CD4-positive, alpha-beta memory T cell (primary cell): ENCODE results near the gene PEX12. TPM values are rescaled to one million over a fixed set of nuclear protein-coding genes. Genes with fewer than 3 reads are reported as not detected.
A peak's percentile ranks its signal among the peaks of the same experiment; 100 is the strongest.

Source experiments
- CTCF ChIA-PET: fragments of 350-600 bp; sonication (Branson Sonifier 250); formaldehyde crosslinking; loops from one replicate; lab custom pipeline; 2021; ENCODE audit warnings: inconsistent platforms; ENCODE audit not compliant: partially characterized antibody; lab: Charles Lee
- POLR2A ChIA-PET: fragments of 350-600 bp; sonication (Branson Sonifier 250); formaldehyde crosslinking; loops from one replicate; lab custom pipeline; 2021; ENCODE audit not compliant: partially characterized antibody; lab: Charles Lee
- DNase-seq, 5 donors: peaks; one replicate each; pipeline versions ENCODE4 v3.0.0 to v3.0.0-alpha.2; 2020 to 2022; ENCODE audit warnings: mixed read lengths in 1 of 5
- H3K27ac ChIP-seq: one replicate; pipeline ENCODE4 v1.7.0; 2013; ENCODE audit warnings: low read depth, low read length
- H3K27me3 ChIP-seq: 2 replicates; pipeline ENCODE4 v1.7.0; 2013; ENCODE audit warnings: mild to moderate bottlenecking, low read length, moderate library complexity; ENCODE audit not compliant: insufficient read depth
- H3K36me3 ChIP-seq: 2 replicates; pipeline ENCODE4 v1.7.0; 2013; ENCODE audit warnings: mild to moderate bottlenecking, low read length, moderate library complexity; ENCODE audit not compliant: insufficient read depth
- H3K4me1 ChIP-seq: 2 replicates; pipeline ENCODE4 v1.7.0; 2013; ENCODE audit warnings: mild to moderate bottlenecking, low read length, moderate library complexity; ENCODE audit not compliant: insufficient read depth
- H3K4me3 ChIP-seq, 2 donors: one replicate each; pipeline ENCODE4 v1.7.0; 2013; ENCODE audit warnings: low read length in 2 of 2, mild to moderate bottlenecking in 1 of 2
- H3K9me3 ChIP-seq, 2 donors: one replicate each; pipeline ENCODE4 v1.7.0; 2013; ENCODE audit warnings: low read length in 2 of 2, control low read depth in 1 of 2; ENCODE audit not compliant: control insufficient read depth in 1 of 2
- H3K27ac Mint-ChIP-seq, 7 donors: one replicate each; pipeline ENCODE4 v1.8.0; 2020 to 2021; ENCODE audit warnings: mixed read lengths in 7 of 7, mild to moderate bottlenecking in 6 of 7, inconsistent platforms in 3 of 7, moderate library complexity in 3 of 7
- H3K27me3 Mint-ChIP-seq, 2 donors: one replicate each; pipeline ENCODE4 v1.8.0; 2020 to 2021; ENCODE audit warnings: mixed read lengths in 2 of 2
- H3K36me3 Mint-ChIP-seq, 2 donors: one replicate each; pipeline ENCODE4 v1.8.0; 2020 to 2021; ENCODE audit warnings: mixed read lengths in 2 of 2, inconsistent platforms in 1 of 2, mild to moderate bottlenecking in 1 of 2
- H3K4me1 Mint-ChIP-seq, 4 donors: one replicate each; pipeline ENCODE4 v1.8.0; 2020 to 2021; ENCODE audit warnings: mixed read lengths in 4 of 4, mild to moderate bottlenecking in 1 of 4
- H3K4me3 Mint-ChIP-seq, 8 donors: one replicate each; pipeline ENCODE4 v1.8.0; 2020 to 2021; ENCODE audit warnings: mixed read lengths in 8 of 8, mild to moderate bottlenecking in 7 of 8, moderate library complexity in 6 of 8, inconsistent platforms in 3 of 8
- H3K9me3 Mint-ChIP-seq, 8 donors: one replicate each; pipeline ENCODE4 v1.8.0; 2020 to 2021; ENCODE audit warnings: mixed read lengths in 8 of 8, mild to moderate bottlenecking in 5 of 8, inconsistent platforms in 3 of 8, moderate library complexity in 1 of 8
- intact Hi-C: fragments of 100-400 bp; cut with micrococcal nuclease; formaldehyde crosslinking; loops from one replicate; pipeline ENCODE4 v1.15.1; 2023
- polyA plus RNA-seq, 2 donors: library from polyadenylated mRNA; unstranded; fragments of 300-500 nt; fragmentation: Illumina TruSeq; gene quantifications; one replicate each; pipeline ENCODE4 v1.2.3, GENCODE V29; 2021
- total RNA-seq, 2 experiments: library from RNA; stranded (reverse); gene quantifications; one replicate each; pipeline ENCODE4 v1.2.3, GENCODE V29; 2021

Gene PEX12
- total and polyA plus RNA-seq, 4 experiments from 2014 or later = 1.3 to 8.5 (median 5.5) TPM

DNA sequence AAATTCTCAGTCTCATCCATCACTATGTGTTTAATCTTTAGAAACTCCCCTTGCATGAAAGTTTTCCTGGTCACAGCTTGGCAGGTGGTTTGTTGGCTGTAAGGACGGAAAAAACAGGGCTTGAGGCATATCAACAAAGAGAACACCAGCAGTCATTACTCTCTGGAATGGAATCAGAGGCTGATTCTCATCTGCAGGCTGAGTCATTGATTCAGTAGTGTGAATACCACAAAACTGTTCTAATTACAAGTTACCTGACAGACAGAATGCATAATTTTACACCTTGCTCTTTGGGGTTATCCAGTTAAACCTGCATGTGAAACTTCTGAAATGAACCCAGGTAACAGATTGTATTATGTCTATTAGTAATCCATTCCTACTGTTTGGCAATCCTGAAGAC, 29.4 kb downstream of the PEX12 start:
- peaks cover 3 to 4% of the 10 kb centered on the region in 2 donors for H3K36me3 Mint-ChIP-seq
- H3K27ac Mint-ChIP-seq = no peak overlapping the region
- intact Hi-C loops = no loop called here

DNA sequence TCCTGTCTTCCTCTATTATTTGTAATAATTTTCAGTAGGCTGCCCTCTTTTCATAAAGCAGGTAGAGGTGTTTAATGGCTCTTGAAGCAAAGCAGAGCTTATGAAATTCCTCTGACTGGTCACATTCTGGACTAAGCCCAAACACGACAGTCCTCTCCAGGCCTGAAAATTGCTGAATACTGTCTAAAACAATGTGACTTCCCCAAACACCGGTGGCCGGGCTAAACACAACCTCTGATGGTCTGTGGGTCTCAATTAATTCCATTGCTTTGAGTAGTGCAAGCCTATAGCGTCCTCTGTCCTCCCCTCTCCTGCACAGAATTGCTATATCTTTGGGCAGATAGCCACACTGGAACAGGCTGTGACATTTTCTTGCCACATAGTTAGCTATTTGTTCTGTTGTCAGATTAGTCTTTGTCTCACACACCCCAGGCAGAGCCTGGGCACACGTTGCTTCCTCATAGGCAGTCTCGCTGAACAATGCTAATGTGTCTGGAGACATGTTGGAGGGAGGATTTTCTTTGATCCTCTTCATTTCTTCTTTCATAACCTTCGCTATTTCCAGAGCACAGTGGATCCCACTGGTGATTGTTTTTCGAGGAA, 30.1 kb downstream of the PEX12 start:
- peaks cover 3 to 4% of the 10 kb centered on the region in 2 donors for H3K36me3 Mint-ChIP-seq
- H3K4me3 Mint-ChIP-seq = no peak overlapping the region
- peaks cover 0 to 4% (median 3%) of the 10 kb centered on the region in 4 donors for H3K4me1 Mint-ChIP-seq
- intact Hi-C loops = no loop called here
- H3K9me3 Mint-ChIP-seq = no peaks in the 10 kb centered on the region
- Histone ChIP-seq H3K4me1 (no peaks in the 10 kb centered on the region), H3K36me3 (no peaks in the 10 kb centered on the region), H3K27ac (no peak overlapping the region), H3K4me3 (no peak overlapping the region), H3K9me3 (no peaks in the 10 kb centered on the region), H3K27me3 (no peaks in the 10 kb centered on the region)
- no peaks in the 10 kb centered on the region for H3K27me3 Mint-ChIP-seq
- no peak overlapping the region for H3K27ac Mint-ChIP-seq
- ChIA-PET CTCF (interaction anchor here (0.8 to 0.9 kb wide), 2 partner anchors 9 to 29 kb away, joined by 3 read pairs; no protein-coding TSS in a partner anchor), POLR2A (no interaction called here)
- no peak for DNase-seq

More for the DNA sequence above, 29.4 kb downstream of the PEX12 start:
- no peak overlapping the region for H3K4me3 Mint-ChIP-seq
- H3K4me1 Mint-ChIP-seq = peaks cover 0 to 2% (median 0%) of the 10 kb centered on the region in 4 donors
- Histone ChIP-seq H3K4me1 (no peaks in the 10 kb centered on the region), H3K4me3 (no peak overlapping the region), H3K36me3 (no peaks in the 10 kb centered on the region), H3K27ac (no peak overlapping the region), H3K9me3 (no peaks in the 10 kb centered on the region), H3K27me3 (no peaks in the 10 kb centered on the region)
- no peaks in the 10 kb centered on the region for H3K27me3 Mint-ChIP-seq
- ChIA-PET CTCF (no interaction called here), POLR2A (no interaction called here)
- no peaks in the 10 kb centered on the region for H3K9me3 Mint-ChIP-seq
- no peak for DNase-seq

DNA sequence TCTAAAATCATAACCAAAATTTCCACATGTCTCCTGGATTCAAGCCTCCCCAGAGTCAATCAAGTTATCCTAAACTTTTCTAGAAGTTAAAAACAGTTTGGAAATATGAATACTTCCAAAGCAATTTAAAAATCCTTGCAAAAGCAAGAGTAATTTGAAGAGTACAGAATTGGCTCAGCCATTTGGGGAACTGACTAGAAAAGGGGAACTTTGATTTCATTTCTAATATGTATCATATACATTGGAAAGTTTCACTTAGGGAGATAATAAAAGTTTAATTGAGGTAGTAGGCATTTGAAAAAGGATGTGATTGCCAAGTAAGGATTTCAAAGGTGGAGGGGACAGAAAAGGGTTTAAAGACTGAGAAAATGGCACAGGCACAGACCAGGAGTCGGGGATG, 31.9 kb downstream of the PEX12 start:
- POLR2A ChIA-PET = no interaction called here

DNA sequence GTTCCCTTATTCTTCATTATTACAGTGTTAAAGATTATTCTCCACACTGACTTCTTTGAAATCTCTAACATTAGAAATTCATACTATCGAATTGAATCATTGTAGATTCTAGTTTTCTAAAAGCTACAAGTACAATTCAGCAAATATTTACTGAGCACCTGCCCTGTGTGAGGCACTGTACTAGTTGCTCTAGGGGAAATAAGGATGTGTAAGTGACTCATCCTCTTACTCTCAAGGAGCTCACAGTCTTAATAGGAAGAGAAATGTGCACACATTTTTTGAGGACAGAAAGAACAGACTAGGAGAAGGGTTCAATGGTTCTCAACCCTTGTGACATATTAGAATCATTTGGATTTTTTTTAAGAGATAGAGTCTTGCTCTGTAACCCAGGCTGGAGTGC, 33.2 kb downstream of the PEX12 start:
- Mint-ChIP-seq H3K4me3 (no peak overlapping the region), H3K4me1 (peaks cover 10 to 22% (median 18%) of the 10 kb centered on the region in 4 donors), H3K36me3 (peaks cover 2 to 3% of the 10 kb centered on the region in 2 donors), H3K9me3 (no peaks in the 10 kb centered on the region), H3K27me3 (no peaks in the 10 kb centered on the region), H3K27ac (peak overlapping the region in 1 of 7 donors; percentile 22)
- no peak for DNase-seq
- Histone ChIP-seq H3K4me3 (no peak overlapping the region), H3K27ac (no peak overlapping the region), H3K36me3 (no peaks in the 10 kb centered on the region), H3K4me1 (peaks cover 19% of the 10 kb centered on the region), H3K9me3 (no peaks in the 10 kb centered on the region), H3K27me3 (no peaks in the 10 kb centered on the region)
- ChIA-PET CTCF (interaction anchor here (1.2 to 1.4 kb wide), 2 partner anchors 202 to 233 kb away, joined by 5 to 6 read pairs; no protein-coding TSS in a partner anchor), POLR2A (interaction anchor here (0.7 to 6.7 kb wide), 2 partner anchors 34 to 383 kb away, joined by 3 to 43 read pairs; partner anchors contain the start of gene PEX12)
- intact Hi-C loops = no loop called here

More for the DNA sequence above, 31.9 kb downstream of the PEX12 start:
- Mint-ChIP-seq H3K27me3 (no peaks in the 10 kb centered on the region), H3K9me3 (no peaks in the 10 kb centered on the region), H3K4me3 (no peak overlapping the region), H3K4me1 (peaks cover 3 to 13% (median 8%) of the 10 kb centered on the region in 4 donors), H3K36me3 (peaks cover 3 to 4% of the 10 kb centered on the region in 2 donors), H3K27ac (no peak overlapping the region)
- CTCF ChIA-PET = no interaction called here
- intact Hi-C loops = no loop called here
- no peaks in the 10 kb centered on the region for H3K36me3 ChIP-seq
- no peaks in the 10 kb centered on the region for H3K9me3 ChIP-seq
- H3K27me3 ChIP-seq = no peaks in the 10 kb centered on the region
- H3K4me1 ChIP-seq = peaks cover 10% of the 10 kb centered on the region
- no peak overlapping the region for H3K27ac ChIP-seq
- H3K4me3 ChIP-seq = no peak overlapping the region
- DNase-seq = no peak

DNA sequence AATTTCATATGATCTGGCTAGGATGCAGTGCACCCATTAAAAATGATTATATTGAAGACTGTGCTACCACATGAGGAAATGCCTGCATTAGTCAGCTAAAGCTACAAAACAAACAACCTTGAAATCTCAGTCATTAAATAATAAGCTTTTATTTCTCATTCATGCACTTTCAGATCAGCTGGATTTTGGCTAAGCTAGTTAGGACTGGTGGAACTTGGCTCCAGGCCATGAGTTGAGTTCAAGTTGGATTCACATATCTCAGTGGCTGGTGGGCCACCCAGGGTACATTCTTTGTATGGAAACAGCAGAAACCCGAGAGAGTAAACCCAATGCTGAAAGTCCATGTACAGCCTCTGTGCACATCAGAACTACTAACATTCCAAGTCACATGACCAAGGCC, 34.5 kb downstream of the PEX12 start:
- ChIA-PET POLR2A (interaction anchor here (3.8 to 6.7 kb wide), 2 partner anchors 35 to 302 kb away, joined by 34 to 43 read pairs; partner anchors contain the start of genes PEX12 and SLFN5), CTCF (no interaction called here)
- Mint-ChIP-seq H3K36me3 (peaks cover 0 to 2% of the 10 kb centered on the region in 2 donors), H3K4me3 (no peak overlapping the region), H3K27me3 (no peaks in the 10 kb centered on the region), H3K27ac (peak overlapping the region in 1 of 7 donors; percentile 46), H3K4me1 (peaks cover 21 to 35% (median 30%) of the 10 kb centered on the region in 4 donors), H3K9me3 (no peaks in the 10 kb centered on the region)
- Histone ChIP-seq H3K27ac (no peak overlapping the region), H3K4me3 (no peak overlapping the region), H3K9me3 (no peaks in the 10 kb centered on the region), H3K36me3 (no peaks in the 10 kb centered on the region), H3K27me3 (no peaks in the 10 kb centered on the region), H3K4me1 (peaks cover 32% of the 10 kb centered on the region)
- intact Hi-C loops = no loop called here
- DNase-seq = no peak

DNA sequence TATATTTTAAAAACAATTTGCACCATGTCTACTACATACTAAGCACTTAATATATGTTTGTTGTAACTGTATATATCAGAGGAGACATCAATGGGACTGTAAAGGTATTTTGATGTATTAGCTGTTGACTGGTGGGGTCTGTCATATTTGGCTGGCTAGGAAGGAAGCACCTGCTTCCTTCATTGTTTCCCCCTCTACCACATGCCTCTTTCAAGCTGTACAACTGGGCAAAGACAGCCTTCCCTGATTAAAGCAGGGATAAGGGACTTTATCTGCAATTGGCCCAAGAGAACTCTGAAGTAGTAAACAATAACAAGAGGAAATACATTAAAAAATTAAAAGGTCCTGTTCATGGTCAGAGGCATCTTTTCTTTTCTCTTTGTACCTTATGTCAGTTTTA, 35.4 kb downstream of the PEX12 start:
- Mint-ChIP-seq H3K4me3 (no peak overlapping the region), H3K27me3 (no peaks in the 10 kb centered on the region), H3K36me3 (peaks cover 0 to 2% of the 10 kb centered on the region in 2 donors), H3K27ac (peak overlapping the region in 3 of 7 donors; percentile 28 to 65 (median 48)), H3K9me3 (no peaks in the 10 kb centered on the region), H3K4me1 (peaks cover 29 to 44% (median 38%) of the 10 kb centered on the region in 4 donors)
- Histone ChIP-seq H3K4me3 (no peak overlapping the region), H3K4me1 (peaks cover 41% of the 10 kb centered on the region), H3K9me3 (no peaks in the 10 kb centered on the region), H3K27me3 (no peaks in the 10 kb centered on the region), H3K36me3 (no peaks in the 10 kb centered on the region), H3K27ac (no peak overlapping the region)
- ChIA-PET CTCF (interaction anchor here (0.6 to 13.7 kb wide), 3 partner anchors 55 to 269 kb away, joined by 3 to 270 read pairs (median 11); no protein-coding TSS in a partner anchor), POLR2A (interaction anchor here (1.1 to 6.7 kb wide), 5 partner anchors 9 to 454 kb away, joined by 3 to 43 read pairs (median 4); partner anchors contain the start of genes PEX12 and SLFN5)
- intact Hi-C loops = no loop called here
- no peak for DNase-seq

DNA sequence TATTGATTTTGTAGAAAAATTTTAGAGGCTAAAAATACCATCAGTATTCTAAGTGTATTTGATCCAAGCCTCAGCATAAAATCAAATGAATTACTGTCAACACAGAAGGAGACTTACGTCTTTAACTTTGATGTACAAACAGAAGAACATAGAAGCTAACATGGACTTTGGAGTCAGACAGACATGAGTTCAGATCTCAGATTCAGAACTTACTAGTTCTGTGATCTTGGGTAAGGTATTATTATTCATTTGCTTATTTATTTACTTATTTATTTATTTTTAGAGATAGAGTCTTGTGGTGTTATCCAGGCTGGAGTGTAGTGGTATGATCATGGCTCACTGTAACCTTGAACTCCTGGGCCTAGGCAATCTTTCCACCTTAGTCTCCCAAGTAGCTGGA, 36.9 kb downstream of the PEX12 start:
- H3K4me1 ChIP-seq = peaks cover 45% of the 10 kb centered on the region
- no peaks in the 10 kb centered on the region for H3K9me3 ChIP-seq
- Mint-ChIP-seq H3K9me3 (no peaks in the 10 kb centered on the region), H3K4me3 (peak overlapping the region; percentile 87 to 98 (median 92)), H3K4me1 (peaks cover 32 to 57% (median 43%) of the 10 kb centered on the region in 4 donors), H3K36me3 (peaks cover 4 to 7% of the 10 kb centered on the region in 2 donors), H3K27ac (peak overlapping the region; percentile 80 to 98 (median 95)), H3K27me3 (no peaks in the 10 kb centered on the region)
- H3K36me3 ChIP-seq = no peaks in the 10 kb centered on the region
- CTCF ChIA-PET = interaction anchor here (0.9 to 13.7 kb wide), 6 partner anchors 7 to 279 kb away, joined by 3 to 270 read pairs (median 4); partner anchors contain the start of gene AP2B1
- H3K27ac ChIP-seq = peak overlapping the region; percentile 74
- H3K4me3 ChIP-seq = peak overlapping the region in 1 of 2 donors; percentile 60
- intact Hi-C loops = no loop called here
- POLR2A ChIA-PET = interaction anchor here (0.7 to 13.6 kb wide), 11 partner anchors 14 to 381 kb away, joined by 3 to 316 read pairs (median 6); partner anchors contain the start of genes AP2B1, PEX12, SLFN11 and SLFN13
- H3K27me3 ChIP-seq = no peaks in the 10 kb centered on the region
- no peak for DNase-seq
